ENCODE results near the gene ANKRD63. TPM values are rescaled to one million over a fixed set of nuclear protein-coding genes. Genes with fewer than 3 reads are reported as not detected.

ANKRD63 gene
- total RNA-seq, 1 experiment from 2014 or later = 1.2 TPM

GRCh38 chr15:40279437-40280141, 3.3 kb downstream of the ANKRD63 start:
- no peaks in the 10 kb centered on the region for H3K79me2 ChIP-seq (ENCODE audit: low read length)
- ATAC-seq (peak; percentile 63), DNase-seq (peak; percentile 72)
- TF ChIP-seq, protein P1, sequence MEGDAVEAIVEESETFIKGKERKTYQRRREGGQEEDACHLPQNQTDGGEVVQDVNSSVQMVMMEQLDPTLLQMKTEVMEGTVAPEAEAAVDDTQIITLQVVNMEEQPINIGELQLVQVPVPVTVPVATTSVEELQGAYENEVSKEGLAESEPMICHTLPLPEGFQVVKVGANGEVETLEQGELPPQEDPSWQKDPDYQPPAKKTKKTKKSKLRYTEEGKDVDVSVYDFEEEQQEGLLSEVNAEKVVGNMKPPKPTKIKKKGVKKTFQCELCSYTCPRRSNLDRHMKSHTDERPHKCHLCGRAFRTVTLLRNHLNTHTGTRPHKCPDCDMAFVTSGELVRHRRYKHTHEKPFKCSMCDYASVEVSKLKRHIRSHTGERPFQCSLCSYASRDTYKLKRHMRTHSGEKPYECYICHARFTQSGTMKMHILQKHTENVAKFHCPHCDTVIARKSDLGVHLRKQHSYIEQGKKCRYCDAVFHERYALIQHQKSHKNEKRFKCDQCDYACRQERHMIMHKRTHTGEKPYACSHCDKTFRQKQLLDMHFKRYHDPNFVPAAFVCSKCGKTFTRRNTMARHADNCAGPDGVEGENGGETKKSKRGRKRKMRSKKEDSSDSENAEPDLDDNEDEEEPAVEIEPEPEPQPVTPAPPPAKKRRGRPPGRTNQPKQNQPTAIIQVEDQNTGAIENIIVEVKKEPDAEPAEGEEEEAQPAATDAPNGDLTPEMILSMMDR (conservative IDR thresholded peaks at IDR 0.05; ENCODE audit: low read depth, low read length) = peak; percentile 98
- no peak for TF ChIP-seq EZH2 (IDR thresholded peaks at IDR 0.05; ENCODE audit: low read length, unreplicated experiment)
- no peak overlapping the region for H3K4me3 ChIP-seq (ENCODE audit: low read length)
- no peak overlapping the region for H3K27ac ChIP-seq (ENCODE audit: low read length)
- no peak overlapping the region for H3K9ac ChIP-seq (ENCODE audit: low read length)
- no TSS peak for BruUV-seq (replicated peaks)
- POLR2A ChIA-PET (ENCODE audit: unreplicated experiment) = interaction anchor here (0.5 kb wide), 1 partner anchor 31 kb away, joined by 4 read pairs; no protein-coding TSS in a partner anchor
- no peaks in the 10 kb centered on the region for H3K9me2 ChIP-seq (replicated peaks; ENCODE audit: low read length)
- no peaks in the 10 kb centered on the region for H3K27me3 ChIP-seq (ENCODE audit: low read length)
- no peaks in the 10 kb centered on the region for H3K4me1 ChIP-seq (ENCODE audit: insufficient read depth, low read length)
- H3K9me3 ChIP-seq (ENCODE audit: low read length) = no peaks in the 10 kb centered on the region
- 0 out of 2 replicates have a peak overlapping the region, but pooled peaks have one; percentile 33 for H2AFZ ChIP-seq (ENCODE audit: low read length)
- intact Hi-C loops (cut with micrococcal nuclease) = loop anchor here (1.0 kb wide), 2 partner anchors 31 to 142 kb away; no protein-coding TSS in a partner anchor
- no peaks in the 10 kb centered on the region for H3F3A ChIP-seq (ENCODE audit: low read length, unreplicated experiment)
- peaks cover 2% of the 10 kb centered on the region; the same call in 1 of the 2 replicates for H3K36me3 ChIP-seq (ENCODE audit: low read depth, low read length)
- CTCF ChIA-PET = interaction anchor here (0.5 to 2.5 kb wide), 19 partner anchors 11 to 613 kb away, joined by 3 to 27 read pairs (median 3); partner anchors contain the start of genes CCDC9B and PAK6
- no peaks in the 10 kb centered on the region for H4K20me1 ChIP-seq (ENCODE audit: low read length)
- H3K4me2 ChIP-seq (ENCODE audit: low read length) = peak overlapping the region; percentile 17; the same call in 1 of the 2 replicates

GRCh38 chr15:40278026-40278425, 4.8 kb downstream of the ANKRD63 start:
- no peak overlapping the region for H3K9ac ChIP-seq (ENCODE audit: low read length)
- no peaks in the 10 kb centered on the region for H3K27me3 ChIP-seq (ENCODE audit: low read length)
- POLR2A ChIA-PET (ENCODE audit: unreplicated experiment) = no interaction called here
- no peak overlapping the region for H3K4me3 ChIP-seq (ENCODE audit: low read length)
- peaks cover 5% of the 10 kb centered on the region; the same call in 1 of the 2 replicates for H3K36me3 ChIP-seq (ENCODE audit: low read depth, low read length)
- no peaks in the 10 kb centered on the region for H3K9me2 ChIP-seq (replicated peaks; ENCODE audit: low read length)
- H3K4me2 ChIP-seq (ENCODE audit: low read length) = no peak overlapping the region
- intact Hi-C loops (cut with micrococcal nuclease) = no loop called here
- H4K20me1 ChIP-seq (ENCODE audit: low read length) = no peaks in the 10 kb centered on the region
- no peak for DNase-seq
- CTCF ChIA-PET = interaction anchor here (1.3 to 1.7 kb wide), 2 partner anchors 11 to 61 kb away, joined by 8 to 11 read pairs; no protein-coding TSS in a partner anchor
- no peak overlapping the region for H2AFZ ChIP-seq (ENCODE audit: low read length)
- no peaks in the 10 kb centered on the region for H3K79me2 ChIP-seq (ENCODE audit: low read length)
- no peak for ATAC-seq
- no peaks in the 10 kb centered on the region for H3K9me3 ChIP-seq (ENCODE audit: low read length)
- TF ChIP-seq EZH2phosphoT487 (IDR thresholded peaks at IDR 0.05; ENCODE audit: borderline replicate concordance, low read length) (no peak), EZH2 (IDR thresholded peaks at IDR 0.05; ENCODE audit: low read length, unreplicated experiment) (no peak)
- TF ChIP-seq, protein P1 (conservative IDR thresholded peaks at IDR 0.05; ENCODE audit: low read depth, low read length) = no peak
- no TSS peak for BruUV-seq (replicated peaks)
- no peaks in the 10 kb centered on the region for H3K4me1 ChIP-seq (ENCODE audit: insufficient read depth, low read length)
- H3F3A ChIP-seq (ENCODE audit: low read length, unreplicated experiment) = no peaks in the 10 kb centered on the region
- no peak overlapping the region for H3K27ac ChIP-seq (ENCODE audit: low read length)

DNA sequence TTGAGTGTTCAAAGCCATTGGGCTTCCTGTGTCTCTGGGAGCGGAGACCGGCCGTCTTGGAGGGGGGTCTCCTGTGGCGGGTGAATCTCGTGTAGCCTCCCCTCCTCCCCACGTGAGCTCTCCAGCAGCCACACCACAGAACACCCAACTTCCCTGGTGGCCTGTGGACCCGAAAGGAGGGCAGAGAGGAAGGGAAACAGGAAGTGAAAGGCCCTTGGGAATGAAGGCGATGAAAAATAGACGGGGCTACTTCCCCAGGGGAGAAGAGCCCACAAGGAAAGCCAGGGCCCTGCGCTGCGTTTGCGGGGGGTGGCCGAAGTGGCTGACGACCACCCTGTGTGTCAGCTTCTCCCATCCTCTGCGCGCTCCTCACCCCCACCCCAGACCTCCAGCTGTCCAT, 5.4 kb downstream of the ANKRD63 start:
- H3K27ac ChIP-seq (ENCODE audit: low read length) = no peak overlapping the region
- DNase-seq (no peak), ATAC-seq (no peak)
- H3K4me3 ChIP-seq (ENCODE audit: low read length) = no peak overlapping the region
- intact Hi-C loops (cut with micrococcal nuclease) = no loop called here
- H3K4me2 ChIP-seq (ENCODE audit: low read length) = no peak overlapping the region
- H4K20me1 ChIP-seq (ENCODE audit: low read length) = no peaks in the 10 kb centered on the region
- H3K9me3 ChIP-seq (ENCODE audit: low read length) = no peaks in the 10 kb centered on the region
- no peaks in the 10 kb centered on the region for H3F3A ChIP-seq (ENCODE audit: low read length, unreplicated experiment)
- no peaks in the 10 kb centered on the region for H3K79me2 ChIP-seq (ENCODE audit: low read length)
- TF ChIP-seq, protein P1 (conservative IDR thresholded peaks at IDR 0.05; ENCODE audit: low read depth, low read length) = no peak
- TF ChIP-seq EZH2 (IDR thresholded peaks at IDR 0.05; ENCODE audit: low read length, unreplicated experiment) (no peak), EZH2phosphoT487 (IDR thresholded peaks at IDR 0.05; ENCODE audit: borderline replicate concordance, low read length) (no peak)
- H2AFZ ChIP-seq (ENCODE audit: low read length) = no peak overlapping the region
- H3K27me3 ChIP-seq (ENCODE audit: low read length) = no peaks in the 10 kb centered on the region
- ChIA-PET CTCF (no interaction called here), POLR2A (ENCODE audit: unreplicated experiment) (no interaction called here)
- no peaks in the 10 kb centered on the region for H3K4me1 ChIP-seq (ENCODE audit: insufficient read depth, low read length)
- H3K9ac ChIP-seq (ENCODE audit: low read length) = no peak overlapping the region
- peaks cover 6% of the 10 kb centered on the region; the same call in 1 of the 2 replicates for H3K36me3 ChIP-seq (ENCODE audit: low read depth, low read length)
- no TSS peak for BruUV-seq (replicated peaks)
- H3K9me2 ChIP-seq (replicated peaks; ENCODE audit: low read length) = no peaks in the 10 kb centered on the region
